Measurements from ENCODE around the gene FGD5. TPM values are rescaled to one million over a fixed set of nuclear protein-coding genes. Genes with fewer than 3 reads are reported as not detected.

FGD5 gene, protein sequence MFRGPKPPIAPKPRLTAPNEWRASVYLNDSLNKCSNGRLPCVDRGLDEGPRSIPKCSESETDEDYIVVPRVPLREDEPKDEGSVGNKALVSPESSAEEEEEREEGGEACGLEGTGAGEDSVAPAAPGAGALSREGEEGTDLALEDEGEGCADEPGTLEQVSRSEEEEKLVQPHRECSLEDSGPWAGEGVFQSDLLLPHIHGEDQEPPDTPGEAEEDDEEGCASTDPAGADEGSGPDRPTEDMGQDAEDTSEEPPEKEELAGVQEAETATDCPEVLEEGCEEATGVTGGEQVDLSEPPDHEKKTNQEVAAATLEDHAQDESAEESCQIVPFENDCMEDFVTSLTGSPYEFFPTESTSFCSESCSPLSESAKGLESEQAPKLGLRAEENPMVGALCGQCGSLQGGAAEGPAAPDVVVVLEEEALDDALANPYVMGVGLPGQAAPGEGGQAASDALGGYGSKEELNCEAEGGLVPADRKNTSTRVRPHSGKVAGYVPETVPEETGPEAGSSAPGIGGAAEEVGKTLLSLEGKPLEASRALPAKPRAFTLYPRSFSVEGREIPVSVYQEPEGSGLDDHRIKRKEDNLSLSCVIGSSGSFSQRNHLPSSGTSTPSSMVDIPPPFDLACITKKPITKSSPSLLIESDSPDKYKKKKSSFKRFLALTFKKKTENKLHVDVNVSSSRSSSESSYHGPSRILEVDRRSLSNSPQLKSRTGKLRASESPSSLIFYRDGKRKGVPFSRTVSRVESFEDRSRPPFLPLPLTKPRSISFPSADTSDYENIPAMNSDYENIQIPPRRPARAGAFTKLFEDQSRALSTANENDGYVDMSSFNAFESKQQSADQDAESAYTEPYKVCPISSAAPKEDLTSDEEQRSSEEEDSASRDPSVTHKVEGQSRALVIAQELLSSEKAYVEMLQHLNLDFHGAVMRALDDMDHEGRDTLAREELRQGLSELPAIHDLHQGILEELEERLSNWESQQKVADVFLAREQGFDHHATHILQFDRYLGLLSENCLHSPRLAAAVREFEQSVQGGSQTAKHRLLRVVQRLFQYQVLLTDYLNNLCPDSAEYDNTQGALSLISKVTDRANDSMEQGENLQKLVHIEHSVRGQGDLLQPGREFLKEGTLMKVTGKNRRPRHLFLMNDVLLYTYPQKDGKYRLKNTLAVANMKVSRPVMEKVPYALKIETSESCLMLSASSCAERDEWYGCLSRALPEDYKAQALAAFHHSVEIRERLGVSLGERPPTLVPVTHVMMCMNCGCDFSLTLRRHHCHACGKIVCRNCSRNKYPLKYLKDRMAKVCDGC (N-terminal part only)
- total RNA-seq (2014; rRNA removed; shearing (Covaris generic)): not detected in 2 replicates

GRCh38 chr3:14818804-14819500 is at the start of gene FGD5:
Gene FGD5 (plus strand): TSS chr3:14818962. CDS start chr3:14819072, 110 bp downstream.

DNA sequence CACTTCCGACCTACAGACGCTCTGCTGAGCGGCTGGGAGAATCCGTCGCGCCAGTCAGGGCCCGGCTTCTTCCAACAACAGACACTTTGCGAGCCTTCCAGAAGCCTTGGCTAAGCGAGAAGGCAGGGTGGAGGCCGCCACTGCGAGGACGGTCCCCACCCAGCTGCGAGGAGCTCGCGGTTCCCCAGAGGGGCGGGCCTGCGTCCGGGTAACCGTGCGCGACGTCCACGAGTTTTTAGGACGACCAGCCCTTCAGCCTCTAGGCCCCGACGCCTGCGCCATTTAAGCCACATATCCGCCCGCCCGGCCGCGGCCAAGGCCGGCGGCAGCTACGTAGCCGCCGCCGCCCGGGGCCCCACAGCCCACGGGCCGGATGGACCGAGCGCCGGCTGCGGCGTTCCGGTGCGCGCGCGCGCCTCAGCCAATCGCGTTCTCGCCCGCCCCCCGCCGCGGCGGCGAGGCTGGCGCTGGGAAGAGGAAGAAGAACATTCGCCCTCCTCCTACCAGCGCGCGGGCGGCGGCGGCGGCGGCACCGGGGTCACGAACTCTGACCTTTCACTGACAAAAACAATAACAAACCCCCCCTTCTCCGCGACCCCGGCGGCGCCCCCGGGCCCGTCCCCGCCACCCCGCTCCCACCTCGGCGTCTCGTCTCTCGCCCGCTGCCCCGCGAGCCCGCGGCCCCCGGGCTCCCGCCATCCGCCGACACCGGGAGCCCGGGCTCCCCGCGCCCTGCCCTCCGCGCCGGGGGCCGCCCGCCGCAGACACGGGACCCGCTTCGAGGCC is 128.5 kb downstream of the FGD5 start, which contains the start of gene NR2C2:
Gene NR2C2, plus strand, starts transcription at position 484 of the 786 bp plus-strand sequence. CDS start 56,332 bp downstream, outside the sequence.

Other genes with a start within 250 kb of the FGD5 start
- gene CCDC174, start 167.2 kb upstream of the FGD5 start, total RNA-seq (2014; rRNA removed; shearing (Covaris generic)): 21.8 and 24.3 TPM in 2 replicates
- not detected in 2 replicates for gene C3orf20, start 143.8 kb upstream of the FGD5 start, total RNA-seq (2014; rRNA removed; shearing (Covaris generic))
- 13.0 and 22.3 TPM in 2 replicates for gene NR2C2, start 128.6 kb downstream of the FGD5 start, total RNA-seq (2014; rRNA removed; shearing (Covaris generic))
- gene MRPS25, start 246.4 kb downstream of the FGD5 start, total RNA-seq (2014; rRNA removed; shearing (Covaris generic)): 34.6 and 37.0 TPM in 2 replicates

Data from A375 (cell line).